PC-3 (cell line): ENCODE measurements around the gene LACTBL1. TPM values are rescaled to one million over a fixed set of nuclear protein-coding genes. Genes with fewer than 3 reads are reported as not detected.

Experiments used
- ATAC-seq: fragments of 200-7000 bp; cut with Tn5 transposase; 2 replicates; pipeline ENCODE4 v1.9.1; 2020; ENCODE audit warnings: mild to moderate bottlenecking, moderate library complexity
- BruUV-seq: library from RNA; stranded (reverse); fragments of 400-500 nt; replicated peaks from 2 replicates; lab custom pipeline; 2021; lab: Mats Ljungman, UMichigan
- CTCF ChIA-PET: fragments of 300-600 bp; sonication (Branson Sonifier 250); formaldehyde crosslinking; loops from one replicate; lab custom pipeline; 2022; ENCODE audit warnings: antibody characterized with exemption; lab: Charles Lee
- POLR2A ChIA-PET: fragments of 300-600 bp; sonication (Branson Sonifier 250); formaldehyde crosslinking; loops from one replicate; lab custom pipeline; 2022; ENCODE audit warnings: antibody characterized with exemption; ENCODE audit not compliant: unreplicated experiment; lab: Charles Lee
- DNase-seq: peaks from one replicate; pipeline ENCODE4 v3.0.0-alpha.2; 2015
- H2AFZ ChIP-seq: fragments of 300-600 bp; sonication (generic); 2 replicates; pipeline ENCODE4 v1.6.0; 2016; ENCODE audit warnings: antibody characterized with exemption, low read length
- H3F3A ChIP-seq: fragments of 300-600 bp; sonication (generic); one replicate; pipeline ENCODE4 v1.6.0; 2017; ENCODE audit warnings: antibody characterized with exemption, low read length, control low read depth, mild to moderate bottlenecking; ENCODE audit not compliant: unreplicated experiment
- H3K27ac ChIP-seq: fragments of 300-600 bp; sonication (generic); 2 replicates; pipeline ENCODE4 v1.5.1; 2016; ENCODE audit warnings: mild to moderate bottlenecking, low read length
- H3K27me3 ChIP-seq: fragments of 300-600 bp; sonication (generic); 2 replicates; pipeline ENCODE4 v1.6.1; 2016; ENCODE audit warnings: low read length, mixed read lengths
- H3K36me3 ChIP-seq: fragments of 300-600 bp; sonication (generic); 2 replicates; pipeline ENCODE4 v1.6.1; 2016; ENCODE audit warnings: low read depth, mixed run types, low read length, mixed read lengths
- H3K4me1 ChIP-seq: fragments of 300-600 bp; sonication (generic); 2 replicates; pipeline ENCODE4 v1.5.1; 2016; ENCODE audit warnings: low read length; ENCODE audit not compliant: insufficient read depth
- H3K4me2 ChIP-seq: fragments of 300-600 bp; sonication (generic); 2 replicates; pipeline ENCODE4 v1.6.0; 2016; ENCODE audit warnings: low read length
- H3K4me3 ChIP-seq: fragments of 300-600 bp; sonication (generic); 2 replicates; pipeline ENCODE4 v1.5.1; 2016; ENCODE audit warnings: mild to moderate bottlenecking, low read length, mixed read lengths
- H3K79me2 ChIP-seq: fragments of 300-600 bp; sonication (generic); 2 replicates; pipeline ENCODE4 v1.6.1; 2017; ENCODE audit warnings: low read length, mixed read lengths
- H3K9ac ChIP-seq: fragments of 300-600 bp; sonication (generic); 2 replicates; pipeline ENCODE4 v1.6.0; 2016; ENCODE audit warnings: mild to moderate bottlenecking, low read length
- H3K9me2 ChIP-seq: fragments of 300-600 bp; sonication (generic); replicated peaks from 2 replicates; pipeline ENCODE4 v1.6.1; 2016; ENCODE audit warnings: mixed run types, low read length, mixed read lengths
- H3K9me3 ChIP-seq: fragments of 300-600 bp; sonication (generic); 2 replicates; pipeline ENCODE4 v1.6.1; 2016; ENCODE audit warnings: low read length, mixed read lengths
- H4K20me1 ChIP-seq: fragments of 300-600 bp; sonication (generic); 2 replicates; pipeline ENCODE4 v1.6.1; 2016; ENCODE audit warnings: low read length, mixed read lengths
- CTCF ChIP-seq: fragments of 300-600 bp; sonication (generic); conservative IDR thresholded peaks from 2 replicates; pipeline ENCODE4 v1.5.1; 2017; ENCODE audit warnings: antibody characterized with exemption, low read depth, mild to moderate bottlenecking, low read length
- EZH2 ChIP-seq: fragments of 300-600 bp; sonication (generic); IDR thresholded peaks from one replicate; pipeline ENCODE4 v1.6.1; 2017; ENCODE audit warnings: antibody characterized with exemption, mild to moderate bottlenecking, low read length; ENCODE audit not compliant: unreplicated experiment
- EZH2phosphoT487 ChIP-seq: fragments of 300-600 bp; sonication (generic); IDR thresholded peaks from 2 replicates; pipeline ENCODE4 v1.6.1; 2018; ENCODE audit warnings: mild to moderate bottlenecking, antibody characterized with exemption, low read length, borderline replicate concordance
- intact Hi-C: fragments of 100-400 bp; cut with micrococcal nuclease; formaldehyde crosslinking; loops from 2 replicates; pipeline ENCODE4 v1.9.0; 2023
- total RNA-seq: library from RNA; depleted of rRNA; stranded (reverse); fragments of >200 nt; gene quantifications from 2 replicates; pipeline ENCODE4 v1.2.3, GENCODE V29; 2014

Gene LACTBL1
- total RNA-seq, 1 experiment from 2014 or later = not detected

GRCh38 chr1:22935433-22935832 is 37.2 kb downstream of the LACTBL1 start:
- no peaks in the 10 kb centered on the region for H3K9me2 ChIP-seq
- BruUV-seq = no TSS peak
- H3K4me3 ChIP-seq = no peak overlapping the region
- no peaks in the 10 kb centered on the region for H3K9me3 ChIP-seq
- DNase-seq (no peak), ATAC-seq (no peak)
- POLR2A ChIA-PET = no interaction called here
- no peaks in the 10 kb centered on the region for H3K79me2 ChIP-seq
- H2AFZ ChIP-seq = no peak overlapping the region
- no peaks in the 10 kb centered on the region for H3K27me3 ChIP-seq
- no peak overlapping the region for H3K9ac ChIP-seq
- H3F3A ChIP-seq = no peaks in the 10 kb centered on the region
- CTCF ChIA-PET = no interaction called here
- H4K20me1 ChIP-seq = no peaks in the 10 kb centered on the region
- H3K27ac ChIP-seq = no peak overlapping the region
- TF ChIP-seq EZH2phosphoT487 (no peak), EZH2 (no peak), CTCF (no peak)
- no peaks in the 10 kb centered on the region for H3K4me1 ChIP-seq
- H3K36me3 ChIP-seq = no peaks in the 10 kb centered on the region
- H3K4me2 ChIP-seq = no peak overlapping the region
- intact Hi-C loops = loop anchor here (10.0 kb wide), 1 partner anchor 511 kb away; no protein-coding TSS in a partner anchor

- Histone ChIP-seq H3K9me2 (no peaks in the 10 kb centered on the region), H3K4me2 (no peak overlapping the region), H3K27ac (no peak overlapping the region), H3K9me3 (no peaks in the 10 kb centered on the region), H3K36me3 (no peaks in the 10 kb centered on the region), H3K9ac (no peak overlapping the region), H3F3A (no peaks in the 10 kb centered on the region), H3K4me1 (no peaks in the 10 kb centered on the region), H2AFZ (no peak overlapping the region), H3K79me2 (no peaks in the 10 kb centered on the region), H4K20me1 (no peaks in the 10 kb centered on the region), H3K4me3 (no peak overlapping the region), H3K27me3 (no peaks in the 10 kb centered on the region)
- no peak for DNase-seq
- no peak for TF ChIP-seq EZH2phosphoT487
- TF ChIP-seq EZH2 = no peak
- TF ChIP-seq CTCF = no peak
- no peak for ATAC-seq
- ChIA-PET POLR2A (no interaction called here), CTCF (no interaction called here)
- BruUV-seq = no TSS peak
- intact Hi-C loops = loop anchor here (10.0 kb wide), 1 partner anchor 508 kb away; no protein-coding TSS in a partner anchor
These were observed 39.7 kb downstream of the LACTBL1 start for GRCh38 chr1:22932803-22933470.

- TF ChIP-seq EZH2phosphoT487 (no peak), CTCF (peak; percentile 86), EZH2 (no peak)
- ChIA-PET POLR2A (no interaction called here), CTCF (no interaction called here)
- Histone ChIP-seq H3F3A (no peaks in the 10 kb centered on the region), H4K20me1 (no peaks in the 10 kb centered on the region), H2AFZ (no peak overlapping the region), H3K9me2 (no peaks in the 10 kb centered on the region), H3K27me3 (no peaks in the 10 kb centered on the region), H3K79me2 (no peaks in the 10 kb centered on the region), H3K27ac (no peak overlapping the region), H3K36me3 (no peaks in the 10 kb centered on the region), H3K9me3 (no peaks in the 10 kb centered on the region), H3K4me2 (no peak overlapping the region), H3K9ac (no peak overlapping the region), H3K4me1 (no peaks in the 10 kb centered on the region), H3K4me3 (no peak overlapping the region)
- DNase-seq = peak; percentile 64
- BruUV-seq = no TSS peak
- intact Hi-C loops = loop anchor here (1.0 to 10.0 kb wide), 4 partner anchors 226 to 506 kb away; no protein-coding TSS in a partner anchor
- ATAC-seq = peak; percentile 84
These were observed 42.3 kb downstream of the LACTBL1 start for GRCh38 chr1:22930240-22930912.
